HG03432 (cell line): ENCODE data around the gene CX3CL1.
A peak's percentile ranks its signal among the peaks of the same experiment; 100 is the strongest.
"Not testable (repeated sequence)": the region's sequence is repeated elsewhere in the genome, so short reads cannot be mapped to it uniquely, and the experiment has no call there.

Experiments used
- ATAC-seq: cut with Tn5 transposase; IDR thresholded peaks from one replicate; pipeline ENCODE4 v1.9.1; 2021; ENCODE audit warnings: mild to moderate bottlenecking, moderate library complexity; ENCODE audit not compliant: unreplicated experiment

CX3CL1 gene

DNA sequence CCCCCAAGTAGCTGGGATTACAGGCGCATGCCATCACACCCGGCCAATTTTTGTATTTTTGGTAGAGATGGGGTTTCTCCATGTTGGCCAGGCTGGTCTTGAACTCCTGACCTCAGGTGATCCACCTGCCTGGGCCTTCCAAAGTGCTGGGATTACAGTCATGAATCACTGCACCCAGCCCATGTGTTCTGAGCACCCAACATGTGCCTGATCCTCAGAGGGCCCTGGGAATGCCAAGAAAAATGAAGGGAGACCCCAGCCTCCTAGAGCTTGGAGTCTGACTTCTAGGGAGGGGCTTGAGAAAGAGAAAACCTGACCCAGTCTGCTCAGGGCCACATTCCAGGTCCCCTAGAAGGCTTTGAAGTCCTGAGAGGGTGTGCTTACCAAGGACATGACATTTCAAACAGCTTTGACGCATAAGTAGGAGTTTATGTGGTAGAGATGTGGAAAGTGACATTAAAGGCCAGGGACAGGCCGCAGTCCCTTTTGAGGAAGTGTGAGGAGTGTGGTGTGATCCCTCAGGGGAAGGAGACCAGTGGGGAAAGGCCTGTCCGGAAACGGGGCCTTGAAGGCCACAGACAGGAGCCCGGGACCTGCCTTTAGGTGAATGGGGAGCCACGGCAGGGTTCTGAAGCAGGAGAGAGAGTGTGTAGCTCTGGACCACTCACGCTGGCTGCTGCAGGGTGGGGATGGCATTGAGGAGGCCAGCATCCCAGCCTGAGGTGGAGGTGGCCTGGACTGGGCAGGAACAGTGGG, 14.8 kb upstream of the CX3CL1 start:
- peak; percentile 61 for ATAC-seq

DNA sequence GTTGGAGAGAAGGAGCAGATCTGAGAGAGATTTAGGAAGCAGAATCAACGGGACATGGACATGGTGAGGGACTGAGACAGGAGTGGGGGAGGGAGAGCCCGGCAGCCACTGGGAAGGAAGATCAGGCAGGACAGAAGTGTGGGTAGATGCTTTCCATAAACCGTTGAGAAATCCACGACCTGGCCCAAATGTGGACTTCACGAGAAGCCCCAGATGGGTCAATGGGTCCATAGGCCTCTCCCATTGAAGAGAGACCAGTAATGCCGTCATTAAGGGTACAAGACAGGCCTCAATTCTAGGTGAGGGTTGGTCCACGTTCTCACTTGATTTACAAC, 14.2 kb upstream of the CX3CL1 start:
- no peak for ATAC-seq

DNA sequence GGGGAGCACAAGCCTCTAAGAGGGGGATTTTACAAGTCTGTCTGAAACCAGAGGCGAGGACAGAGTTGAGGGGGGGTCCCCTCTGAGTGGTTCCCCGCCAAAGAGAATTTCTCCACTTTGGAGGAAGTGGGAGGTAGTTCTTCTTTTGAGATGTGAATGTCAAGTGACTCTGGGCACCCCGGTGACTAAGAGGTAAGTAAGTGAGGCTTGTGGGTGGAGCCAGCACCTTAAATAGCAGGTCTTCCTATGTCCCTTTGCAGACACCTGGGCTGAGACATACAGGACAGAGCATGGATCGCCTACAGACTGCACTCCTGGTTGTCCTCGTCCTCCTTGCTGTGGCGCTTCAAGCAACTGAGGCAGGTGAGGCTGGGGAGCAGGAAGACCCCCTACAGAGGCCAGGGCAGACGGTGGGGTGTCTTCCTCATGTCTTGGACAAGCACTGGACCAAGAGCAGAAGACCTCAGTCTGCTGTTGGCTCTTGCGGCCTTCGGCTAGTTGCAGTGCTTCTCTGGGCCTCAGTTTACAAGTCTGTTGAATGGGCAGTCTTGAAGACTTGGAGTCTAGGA, 13.7 kb upstream of the CX3CL1 start, which contains the start of gene CCL22:
Gene CCL22 (plus strand): TSS at position 257 of the 569 bp plus-strand sequence. CDS start 34 bp downstream, at position 291.
- peak; percentile 54 for ATAC-seq

GRCh38 chr16:57360321-57360935, 11.9 kb upstream of the CX3CL1 start:
- no peak for ATAC-seq

DNA sequence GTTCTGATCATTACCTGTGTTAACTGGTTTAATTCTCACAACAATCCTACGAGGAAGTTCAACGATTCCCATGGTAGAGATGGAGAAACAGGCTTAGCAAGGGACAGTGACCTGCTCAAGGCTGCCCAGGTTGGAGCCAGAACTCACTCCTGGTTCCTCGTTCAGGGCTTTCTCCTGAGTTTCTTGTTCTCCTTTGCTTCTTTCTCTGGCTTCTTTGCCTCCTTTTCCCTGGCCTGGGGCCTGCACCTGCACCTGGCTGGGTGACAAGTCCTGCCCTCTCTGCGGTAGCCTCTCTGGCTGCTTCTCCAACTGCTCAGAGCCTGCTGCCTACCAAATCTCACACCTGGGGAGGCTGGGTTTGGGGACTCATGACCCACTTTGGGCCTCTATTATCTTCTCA, 10.9 kb upstream of the CX3CL1 start:
- no peak for ATAC-seq

- no peak for ATAC-seq
Measured at GRCh38 chr16:57364143-57364542, 8.1 kb upstream of the CX3CL1 start.

DNA sequence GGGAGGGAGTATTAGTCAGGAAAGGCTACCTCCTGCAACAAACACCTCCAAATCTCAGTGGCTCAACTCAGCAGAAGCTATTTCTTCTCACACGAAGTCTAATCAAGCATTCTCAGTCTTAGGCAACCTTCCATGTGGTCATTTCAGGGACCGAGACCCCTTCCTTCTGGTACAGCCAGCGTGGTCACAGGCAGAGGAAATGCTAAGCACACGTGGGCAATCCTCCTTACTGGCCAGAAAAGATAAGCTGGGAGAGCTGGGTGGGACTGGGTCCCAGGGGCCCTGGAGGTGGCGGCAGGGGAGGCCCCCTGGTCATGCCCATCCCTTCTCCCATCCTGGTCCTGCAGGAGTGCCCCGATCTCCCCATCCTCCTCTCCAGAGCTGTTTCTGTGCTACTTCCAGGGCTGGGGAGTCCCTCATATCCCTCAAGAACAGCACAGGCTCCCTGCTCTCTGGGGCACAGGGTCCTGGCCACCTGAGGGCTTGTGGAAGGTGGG, 5.7 kb upstream of the CX3CL1 start:
- no peak for ATAC-seq

- ATAC-seq: no peak
Measured at GRCh38 chr16:57367116-57367752, 5.1 kb upstream of the CX3CL1 start.

GRCh38 chr16:57371494-57372371, 557 bp upstream of the CX3CL1 start:
- no peak for ATAC-seq

DNA sequence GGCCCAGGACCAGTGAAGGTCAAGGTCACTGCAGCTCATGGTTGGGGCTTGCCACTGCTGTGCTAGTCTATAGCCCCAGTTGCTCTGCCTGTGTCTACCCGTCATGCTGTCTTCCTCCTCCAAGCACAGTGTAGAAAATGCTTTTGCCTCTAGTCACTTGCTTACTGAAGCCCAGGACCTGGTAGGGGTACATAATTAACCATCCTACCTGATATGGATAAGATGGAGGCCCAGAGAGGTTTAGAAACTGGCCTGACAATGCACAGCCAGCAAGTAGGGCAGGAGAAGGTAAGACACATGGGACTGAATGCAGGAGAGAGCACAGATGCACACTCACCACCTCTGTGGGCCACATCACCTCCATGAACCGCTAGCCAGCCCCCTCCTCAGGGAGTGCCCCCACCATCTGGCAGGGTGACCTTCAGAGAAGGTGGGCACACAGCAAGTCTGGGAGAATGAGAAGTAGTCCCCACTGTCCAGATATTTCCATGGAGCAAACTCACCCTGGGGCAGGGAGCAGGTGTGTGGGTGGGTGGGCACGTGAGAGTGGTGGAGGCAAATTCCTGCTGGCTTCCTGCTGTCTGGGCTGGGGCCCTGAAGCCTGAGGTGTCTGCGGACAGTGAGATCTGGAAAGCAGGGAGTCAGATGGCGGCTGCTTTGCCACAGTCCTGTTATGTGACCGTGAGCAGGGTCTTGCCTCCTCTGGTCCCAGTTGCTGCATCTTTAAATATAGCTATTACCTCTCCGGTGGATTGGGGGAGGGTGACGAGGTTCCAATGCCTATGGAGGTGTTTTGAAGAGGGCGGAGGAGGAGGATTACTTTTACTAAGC, 1.0 kb downstream of the CX3CL1 start:
- no peak for ATAC-seq

GRCh38 chr16:57374067-57374534, 1.8 kb downstream of the CX3CL1 start:
- ATAC-seq: no peak

DNA sequence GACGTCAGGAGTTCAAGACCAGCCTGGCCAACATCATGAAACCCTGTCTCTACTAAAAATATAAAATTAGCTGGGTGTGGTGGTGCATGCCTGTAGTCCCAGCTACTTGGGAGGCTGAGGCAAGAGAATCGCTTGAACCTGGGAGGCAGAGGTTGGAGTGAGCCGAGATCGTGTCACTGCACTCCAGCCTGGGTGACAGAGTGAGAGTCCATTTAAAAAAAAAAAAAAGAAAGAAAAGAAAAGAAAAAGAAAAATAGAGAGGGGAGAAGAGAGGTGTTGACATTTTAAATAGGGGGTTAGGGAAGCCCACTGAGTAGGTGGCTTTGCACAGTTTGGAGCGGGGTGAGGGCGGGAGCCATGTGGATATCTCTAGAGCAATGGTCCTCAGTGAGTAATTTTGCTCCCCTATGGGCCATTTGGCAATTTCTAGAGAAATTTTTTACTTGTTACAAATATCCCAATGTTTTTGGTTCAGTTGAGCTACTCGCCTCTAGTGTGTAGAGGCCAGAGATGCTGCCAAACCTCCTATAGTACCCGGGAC, 2.7 kb downstream of the CX3CL1 start:
- ATAC-seq: not testable (repeated sequence)

GRCh38 chr16:57376313-57376818, 4.1 kb downstream of the CX3CL1 start:
- no peak for ATAC-seq

GRCh38 chr16:57377080-57377841, 5.0 kb downstream of the CX3CL1 start:
- ATAC-seq: peak; percentile 86

- no peak for ATAC-seq
Measured at GRCh38 chr16:57379579-57379978, 7.3 kb downstream of the CX3CL1 start.

GRCh38 chr16:57380671-57381462, 8.6 kb downstream of the CX3CL1 start:
- no peak for ATAC-seq

GRCh38 chr16:57381791-57382534, 9.7 kb downstream of the CX3CL1 start:
- ATAC-seq: no peak
